Breast epithelium (tissue), 4 donors: ENCODE data around the gene TOP1. TPM values are rescaled to one million over a fixed set of nuclear protein-coding genes. Genes with fewer than 3 reads are reported as not detected.

Source experiments
- DNase-seq, 2 donors: peaks; one replicate each; pipeline ENCODE4 v3.0.0-alpha.2; 2019; ENCODE audit warnings: low spot score in 2 of 2
- H3K27ac ChIP-seq, 2 donors: fragments of 200-600 bp; sonication (generic) in 1 of 2; one replicate each; pipeline ENCODE4 v1.5.1; 2016 to 2019; ENCODE audit warnings: mild to moderate bottlenecking in 1 of 2
- H3K27me3 ChIP-seq, 2 donors: fragments of 200-600 bp; sonication (generic) in 1 of 2; one replicate each; pipeline versions ENCODE4 v1.5.1 to v1.6.0; 2017 to 2019; ENCODE audit warnings: control low read depth in 1 of 2, mild to moderate bottlenecking in 1 of 2
- H3K36me3 ChIP-seq: fragments of 200-600 bp; one replicate; pipeline ENCODE4 v1.5.1; 2019
- H3K4me1 ChIP-seq, 2 donors: fragments of 200-600 bp; sonication (generic); one replicate each; pipeline ENCODE4 v1.5.1; 2016 to 2019; ENCODE audit warnings: control low read depth in 1 of 2
- H3K4me3 ChIP-seq, 3 donors: fragments of 200-600 bp; sonication (generic); 1 replicate in 2 of 3; 2 replicates in 1 of 3; pipeline ENCODE4 v1.5.1; 2016 to 2019; ENCODE audit warnings: mild to moderate bottlenecking in 3 of 3, moderate library complexity in 2 of 3
- H3K9me3 ChIP-seq, 2 donors: fragments of 200-600 bp; sonication (generic) in 1 of 2; one replicate each; pipeline ENCODE4 v1.5.1; 2016 to 2019; ENCODE audit warnings: control low read depth in 1 of 2
- CTCF ChIP-seq, 3 donors: fragments of 450-650 bp; IDR thresholded peaks; one replicate each; pipeline ENCODE4 v1.5.1; 2016 to 2017; ENCODE audit warnings: antibody characterized with exemption in 3 of 3, mild to moderate bottlenecking in 3 of 3, moderate library complexity in 3 of 3
- POLR2A ChIP-seq: fragments of 450-650 bp; IDR thresholded peaks from one replicate; pipeline ENCODE4 v1.6.1; 2016; ENCODE audit warnings: antibody characterized with exemption, mild to moderate bottlenecking, moderate library complexity
- POLR2AphosphoS5 ChIP-seq, 3 donors: sonication (generic); formaldehyde crosslinking; IDR thresholded peaks; one replicate each; pipeline ENCODE4 v1.6.1; 2017; ENCODE audit warnings: antibody characterized with exemption in 3 of 3
- intact Hi-C: fragments of 100-400 bp; cut with DNase I; formaldehyde crosslinking; loops from one replicate; pipeline ENCODE4 v1.15.1; 2023; ENCODE audit warnings: low total_unique reads
- total RNA-seq, 3 donors: library from RNA; depleted of rRNA; stranded (reverse); fragments of >200 nt; gene quantifications; one replicate each; pipeline ENCODE4 v1.1.0, GENCODE V29; 2016

TOP1 gene
- total RNA-seq, 3 donors from 2014 or later, result 24.0 to 41.6 (median 40.3) TPM

DNA sequence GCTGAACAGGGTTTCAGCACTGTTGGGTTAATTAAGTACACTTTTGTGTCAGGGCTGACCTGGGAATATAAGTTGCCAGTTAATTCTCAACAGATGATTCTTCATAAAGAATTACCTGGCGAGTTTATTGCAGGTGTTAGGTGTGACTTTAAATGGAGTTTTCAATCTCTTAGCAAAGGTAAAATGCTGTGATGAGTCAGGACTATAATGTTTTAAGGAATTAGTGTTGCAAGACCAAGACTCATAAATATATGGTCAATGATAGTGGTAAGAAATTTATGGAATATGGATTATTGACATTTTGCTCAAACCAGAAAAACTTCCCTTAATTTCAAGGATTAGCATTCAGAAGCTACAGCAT is 58.7 kb downstream of the TOP1 start:
- H3K9me3 ChIP-seq, result no peaks in the 10 kb centered on the region
- intact Hi-C loops, result no loop called here
- no peak overlapping the region for H3K27ac ChIP-seq
- TF ChIP-seq POLR2AphosphoS5 (IDR thresholded peaks at IDR 0.05), result no peak
- TF ChIP-seq POLR2A, result no peak
- TF ChIP-seq CTCF (IDR thresholded peaks at IDR 0.05), result no peak
- peaks cover 0 to 8% of the 10 kb centered on the region in 2 donors for H3K4me1 ChIP-seq
- H3K4me3 ChIP-seq, result no peak overlapping the region
- no peaks in the 10 kb centered on the region for H3K27me3 ChIP-seq
- no peaks in the 10 kb centered on the region for H3K36me3 ChIP-seq
- no peak for DNase-seq

- H3K4me3 ChIP-seq, result no peak overlapping the region
- TF ChIP-seq CTCF (IDR thresholded peaks at IDR 0.05), result no peak
- no peak for TF ChIP-seq POLR2AphosphoS5 (IDR thresholded peaks at IDR 0.05)
- no peak for TF ChIP-seq POLR2A
- H3K4me1 ChIP-seq, result peaks cover 0 to 8% of the 10 kb centered on the region in 2 donors
Measured at GRCh38 chr20:41087777-41088176, 59.2 kb downstream of the TOP1 start.

DNA sequence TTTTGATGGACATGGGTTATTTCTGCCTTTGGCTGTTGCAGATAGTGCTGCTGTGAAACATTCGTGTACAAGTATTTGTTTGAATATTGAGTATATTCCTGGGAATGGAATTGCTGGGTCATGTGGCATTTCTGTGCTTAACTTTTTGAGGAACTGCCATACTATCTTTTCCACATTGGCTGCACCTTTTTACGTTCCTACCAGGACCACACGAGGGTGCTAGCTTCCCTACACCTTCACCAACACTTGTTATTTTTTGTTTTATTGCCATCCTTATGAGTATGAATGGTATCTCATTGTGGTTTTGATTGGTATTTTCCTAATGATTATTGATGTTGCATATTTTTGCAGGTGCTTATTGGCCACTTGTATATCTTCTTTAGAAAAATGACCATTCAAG is 60.9 kb downstream of the TOP1 start:
- peaks cover 0 to 8% of the 10 kb centered on the region in 2 donors for H3K4me1 ChIP-seq
- DNase-seq, result no peak
- H3K27ac ChIP-seq, result no peak overlapping the region
- no peak overlapping the region for H3K4me3 ChIP-seq
- intact Hi-C loops, result no loop called here
- no peaks in the 10 kb centered on the region for H3K27me3 ChIP-seq
- TF ChIP-seq POLR2A, result no peak
- TF ChIP-seq POLR2AphosphoS5 (IDR thresholded peaks at IDR 0.05), result no peak
- no peak for TF ChIP-seq CTCF (IDR thresholded peaks at IDR 0.05)
- H3K36me3 ChIP-seq, result no peaks in the 10 kb centered on the region
- H3K9me3 ChIP-seq, result no peaks in the 10 kb centered on the region

More at GRCh38 chr20:41087777-41088176, 59.2 kb downstream of the TOP1 start:
- no peaks in the 10 kb centered on the region for H3K36me3 ChIP-seq
- H3K9me3 ChIP-seq, result no peaks in the 10 kb centered on the region
- H3K27ac ChIP-seq, result no peak overlapping the region
- H3K27me3 ChIP-seq, result no peaks in the 10 kb centered on the region
- DNase-seq, result no peak
- intact Hi-C loops, result no loop called here

DNA sequence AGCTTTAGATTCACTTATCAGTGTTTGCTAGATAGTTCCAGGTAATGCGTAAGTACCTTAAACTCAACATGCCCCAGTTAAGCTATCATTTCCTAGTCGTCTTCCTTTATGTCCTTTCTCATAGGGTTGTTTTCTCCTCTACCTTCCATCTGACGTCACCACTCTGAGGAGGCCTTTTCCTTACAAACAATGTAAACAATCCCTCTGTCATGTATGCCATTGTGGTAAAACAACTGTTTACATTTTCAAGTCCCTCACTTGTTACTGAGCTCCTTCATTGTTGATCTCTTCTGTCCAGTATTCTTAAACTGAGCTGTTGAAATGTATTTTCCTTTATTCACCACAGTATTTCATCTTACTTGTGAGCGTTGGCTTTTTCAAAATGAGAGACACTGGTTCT is 63.3 kb downstream of the TOP1 start:
- H3K4me1 ChIP-seq, result peaks cover 0 to 2% of the 10 kb centered on the region in 2 donors
- H3K27me3 ChIP-seq, result no peaks in the 10 kb centered on the region
- no peaks in the 10 kb centered on the region for H3K36me3 ChIP-seq
- H3K4me3 ChIP-seq, result no peak overlapping the region
- TF ChIP-seq POLR2AphosphoS5 (IDR thresholded peaks at IDR 0.05), result no peak
- TF ChIP-seq CTCF (IDR thresholded peaks at IDR 0.05), result no peak
- no peak for TF ChIP-seq POLR2A
- DNase-seq, result no peak
- no peaks in the 10 kb centered on the region for H3K9me3 ChIP-seq
- intact Hi-C loops, result loop anchor here (10.0 kb wide), 1 partner anchor 97 kb away; no protein-coding TSS in a partner anchor
- H3K27ac ChIP-seq, result no peak overlapping the region

GRCh38 chr20:41094353-41095055 is 65.9 kb downstream of the TOP1 start:
- intact Hi-C loops, result loop anchor here (10.0 kb wide), 1 partner anchor 100 kb away; no protein-coding TSS in a partner anchor
- Histone ChIP-seq H3K27ac (no peak overlapping the region), H3K36me3 (no peaks in the 10 kb centered on the region), H3K27me3 (no peaks in the 10 kb centered on the region), H3K4me1 (no peaks in the 10 kb centered on the region), H3K4me3 (no peak overlapping the region), H3K9me3 (no peaks in the 10 kb centered on the region)
- no peak for DNase-seq
- no peak for TF ChIP-seq POLR2A
- no peak for TF ChIP-seq POLR2AphosphoS5 (IDR thresholded peaks at IDR 0.05)
- no peak for TF ChIP-seq CTCF (IDR thresholded peaks at IDR 0.05)
